ENCODE results near the gene TRIOBP. TPM values are rescaled to one million over a fixed set of nuclear protein-coding genes. Genes with fewer than 3 reads are reported as not detected.
A peak's percentile ranks its signal among the peaks of the same experiment; 100 is the strongest.

The TRIOBP gene
- total RNA-seq, 1 donor from 2014 or later = 108 TPM

GRCh38 chr22:37781434-37782059 is 84.7 kb downstream of the TRIOBP start:
- H3K4me3 ChIP-seq = no peak overlapping the region
- no peaks in the 10 kb centered on the region for H3K9me3 ChIP-seq
- intact Hi-C loops (cut with DNase I) = no loop called here
- TF ChIP-seq CTCF (IDR thresholded peaks at IDR 0.05) (peak in 1 of 3 experiments; percentile 20), POLR2AphosphoS5 (IDR thresholded peaks at IDR 0.05; ENCODE audit: insufficient read depth in 1 of 2, low read depth in 1 of 2) (no peak)
- no peak for DNase-seq (ENCODE audit: extremely low spot score in 2 of 2)
- peaks cover 41% of the 10 kb centered on the region for H3K4me1 ChIP-seq
- H3K36me3 ChIP-seq = no peaks in the 10 kb centered on the region
- no peaks in the 10 kb centered on the region for H3K27me3 ChIP-seq
- H3K27ac ChIP-seq = no peak overlapping the region

GRCh38 chr22:37782340-37783168 is 85.7 kb downstream of the TRIOBP start:
- Histone ChIP-seq H3K4me3 (no peak overlapping the region), H3K4me1 (peaks cover 36% of the 10 kb centered on the region), H3K36me3 (no peaks in the 10 kb centered on the region), H3K27ac (no peak overlapping the region), H3K9me3 (no peaks in the 10 kb centered on the region), H3K27me3 (no peaks in the 10 kb centered on the region)
- no peak for DNase-seq (ENCODE audit: extremely low spot score in 2 of 2)
- intact Hi-C loops (cut with DNase I) = no loop called here
- TF ChIP-seq POLR2AphosphoS5 (IDR thresholded peaks at IDR 0.05; ENCODE audit: insufficient read depth in 1 of 2, low read depth in 1 of 2) (peak in 1 of 2 donors; percentile 17), CTCF (IDR thresholded peaks at IDR 0.05) (no peak)

- peak; percentile 58 to 78 for TF ChIP-seq POLR2AphosphoS5 (IDR thresholded peaks at IDR 0.05; ENCODE audit: insufficient read depth in 1 of 2, low read depth in 1 of 2)
- no peak for TF ChIP-seq CTCF (IDR thresholded peaks at IDR 0.05)
- TF ChIP-seq POLR2A (IDR thresholded peaks at IDR 0.05) = no peak
- intact Hi-C loops (cut with DNase I) = no loop called here
- Histone ChIP-seq H3K27me3 (no peaks in the 10 kb centered on the region), H3K4me1 (peaks cover 32% of the 10 kb centered on the region), H3K36me3 (no peaks in the 10 kb centered on the region), H3K27ac (no peak overlapping the region), H3K9me3 (no peaks in the 10 kb centered on the region), H3K4me3 (no peak overlapping the region)
- DNase-seq (ENCODE audit: extremely low spot score in 2 of 2) = no peak
Observed at GRCh38 chr22:37784829-37785495, 88.1 kb downstream of the TRIOBP start.

GRCh38 chr22:37790234-37790633 is 93.4 kb downstream of the TRIOBP start:
- intact Hi-C loops (cut with DNase I) = loop anchor here (10.0 kb wide), 1 partner anchor 145 kb away; no protein-coding TSS in a partner anchor
- TF ChIP-seq POLR2AphosphoS5 (IDR thresholded peaks at IDR 0.05; ENCODE audit: insufficient read depth in 1 of 2, low read depth in 1 of 2) (no peak), POLR2A (IDR thresholded peaks at IDR 0.05) (no peak), CTCF (IDR thresholded peaks at IDR 0.05) (no peak)
- Histone ChIP-seq H3K36me3 (no peaks in the 10 kb centered on the region), H3K4me3 (no peak overlapping the region), H3K27ac (no peak overlapping the region), H3K9me3 (no peaks in the 10 kb centered on the region), H3K4me1 (peaks cover 3% of the 10 kb centered on the region), H3K27me3 (no peaks in the 10 kb centered on the region)
- DNase-seq (ENCODE audit: extremely low spot score in 2 of 2) = no peak
